Rectal smooth muscle tissue (tissue), 1 donor: ENCODE results near the gene CYTH1.

Experiments used
- H3K27ac ChIP-seq: one replicate; pipeline ENCODE4 v1.7.0; 2013; ENCODE audit warnings: low read depth, low read length, inconsistent platforms
- H3K27me3 ChIP-seq: one replicate; pipeline ENCODE4 v1.7.0; 2013; ENCODE audit warnings: low read length; ENCODE audit not compliant: control insufficient read depth, insufficient read depth
- H3K36me3 ChIP-seq: one replicate; pipeline ENCODE4 v1.7.0; 2013; ENCODE audit warnings: low read length; ENCODE audit not compliant: control insufficient read depth, insufficient read depth
- H3K4me1 ChIP-seq: one replicate; pipeline ENCODE4 v1.7.0; 2013; ENCODE audit warnings: low read length; ENCODE audit not compliant: control insufficient read depth, insufficient read depth
- H3K4me3 ChIP-seq: one replicate; pipeline ENCODE4 v1.7.0; 2013; ENCODE audit warnings: low read length
- H3K9ac ChIP-seq: one replicate; pipeline ENCODE4 v1.7.0; 2013; ENCODE audit warnings: low read length

The CYTH1 gene

GRCh38 chr17:78722246-78722761 lies 59.8 kb downstream of the CYTH1 start:
- Histone ChIP-seq H3K36me3 (no peaks in the 10 kb centered on the region), H3K27ac (peak overlapping the region; percentile 79), H3K4me1 (peaks cover 24% of the 10 kb centered on the region), H3K4me3 (peak overlapping the region; percentile 72), H3K9ac (no peak overlapping the region), H3K27me3 (no peaks in the 10 kb centered on the region)

- Histone ChIP-seq H3K4me3 (no peak overlapping the region), H3K4me1 (peaks cover 30% of the 10 kb centered on the region), H3K27me3 (no peaks in the 10 kb centered on the region), H3K27ac (no peak overlapping the region), H3K9ac (no peak overlapping the region), H3K36me3 (no peaks in the 10 kb centered on the region)
These were observed 62.3 kb downstream of the CYTH1 start for GRCh38 chr17:78719630-78720298.

- Histone ChIP-seq H3K9ac (no peak overlapping the region), H3K4me3 (no peak overlapping the region), H3K4me1 (peaks cover 20% of the 10 kb centered on the region), H3K36me3 (no peaks in the 10 kb centered on the region), H3K27me3 (no peaks in the 10 kb centered on the region), H3K27ac (no peak overlapping the region)
These were observed 63.4 kb downstream of the CYTH1 start for GRCh38 chr17:78718575-78719208.

DNA sequence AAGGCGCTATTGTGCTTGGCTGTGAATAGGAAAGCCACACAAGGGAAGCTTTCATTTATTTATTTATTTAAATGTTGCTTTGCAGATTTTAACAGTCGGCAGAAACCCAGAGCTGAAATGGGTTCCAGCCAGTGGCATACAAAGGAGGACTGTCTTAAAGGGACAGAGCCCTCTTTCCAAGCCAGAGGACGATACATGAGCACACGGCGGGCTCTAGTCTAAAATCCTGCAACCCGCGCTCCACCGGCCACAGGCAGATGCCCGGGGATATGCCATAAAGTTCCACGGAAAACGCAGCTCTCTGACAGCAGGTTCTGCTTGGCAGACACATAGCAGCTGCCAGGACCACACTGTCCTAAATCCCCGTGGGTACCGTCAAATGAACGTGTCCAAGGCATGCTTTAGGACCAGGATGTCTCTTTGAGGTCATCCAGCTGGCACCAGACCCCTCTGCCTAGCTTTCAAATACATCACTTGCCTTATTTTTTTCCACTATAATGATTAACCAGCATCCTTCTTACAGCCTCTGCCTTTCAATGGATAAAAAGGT lies 64.6 kb downstream of the CYTH1 start:
- no peaks in the 10 kb centered on the region for H3K27me3 ChIP-seq
- peaks cover 13% of the 10 kb centered on the region for H3K4me1 ChIP-seq
- no peaks in the 10 kb centered on the region for H3K36me3 ChIP-seq
- H3K4me3 ChIP-seq = peak overlapping the region; percentile 77
- H3K9ac ChIP-seq = no peak overlapping the region
- peak overlapping the region; percentile 76 for H3K27ac ChIP-seq

- H3K36me3 ChIP-seq = no peaks in the 10 kb centered on the region
- peak overlapping the region; percentile 10 for H3K9ac ChIP-seq
- H3K4me1 ChIP-seq = peaks cover 13% of the 10 kb centered on the region
- no peaks in the 10 kb centered on the region for H3K27me3 ChIP-seq
- peak overlapping the region; percentile 77 for H3K4me3 ChIP-seq
- H3K27ac ChIP-seq = peak overlapping the region; percentile 76
These were observed 65.2 kb downstream of the CYTH1 start for GRCh38 chr17:78716814-78717393.

GRCh38 chr17:78716292-78716691 lies 65.8 kb downstream of the CYTH1 start:
- Histone ChIP-seq H3K36me3 (no peaks in the 10 kb centered on the region), H3K4me1 (peaks cover 13% of the 10 kb centered on the region), H3K9ac (no peak overlapping the region), H3K27me3 (no peaks in the 10 kb centered on the region), H3K27ac (peak overlapping the region; percentile 76), H3K4me3 (peak overlapping the region; percentile 77)

GRCh38 chr17:78715876-78716275 lies 66.2 kb downstream of the CYTH1 start:
- H3K9ac ChIP-seq = no peak overlapping the region
- no peaks in the 10 kb centered on the region for H3K36me3 ChIP-seq
- no peaks in the 10 kb centered on the region for H3K27me3 ChIP-seq
- peaks cover 13% of the 10 kb centered on the region for H3K4me1 ChIP-seq
- no peak overlapping the region for H3K4me3 ChIP-seq
- no peak overlapping the region for H3K27ac ChIP-seq

DNA sequence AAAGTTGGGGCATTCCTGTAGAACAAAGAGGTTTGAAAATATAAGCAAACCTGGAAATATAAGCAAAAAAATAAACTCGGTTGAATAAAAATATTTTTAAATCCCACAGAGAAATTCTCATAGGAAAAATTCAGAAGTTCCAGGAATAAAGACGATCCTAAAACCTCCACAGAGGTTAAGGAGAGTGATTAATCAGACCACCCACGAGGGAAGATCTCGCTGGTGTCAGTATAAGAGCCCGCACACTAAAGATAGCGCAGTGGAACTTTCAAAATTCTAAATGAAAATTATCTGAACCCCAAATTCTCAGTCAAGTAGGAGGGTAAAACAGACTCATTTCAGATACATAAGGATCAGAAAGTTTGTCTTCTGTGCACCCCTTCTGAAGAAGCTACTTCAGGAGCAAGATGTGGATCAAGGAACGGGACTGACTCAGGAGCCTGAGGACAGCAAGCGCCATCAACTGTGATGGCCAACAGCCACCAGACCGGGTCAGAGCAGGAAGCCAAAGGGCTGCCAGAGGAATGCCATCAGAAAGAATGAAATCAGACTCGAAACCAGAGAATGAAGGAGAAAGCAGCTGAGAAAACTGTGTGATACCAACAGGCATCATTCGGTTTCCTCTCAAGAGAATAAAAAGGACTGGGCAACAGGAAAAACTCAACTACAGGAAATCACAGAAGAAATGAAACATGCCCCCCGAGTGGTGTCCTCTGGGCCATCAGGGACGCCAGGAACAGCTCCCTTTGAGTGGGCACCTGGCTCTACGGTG lies 66.9 kb downstream of the CYTH1 start:
- H3K27ac ChIP-seq = no peak overlapping the region
- H3K36me3 ChIP-seq = no peaks in the 10 kb centered on the region
- peaks cover 13% of the 10 kb centered on the region for H3K4me1 ChIP-seq
- no peaks in the 10 kb centered on the region for H3K27me3 ChIP-seq
- no peak overlapping the region for H3K9ac ChIP-seq
- H3K4me3 ChIP-seq = no peak overlapping the region

GRCh38 chr17:78714534-78714933 lies 67.5 kb downstream of the CYTH1 start:
- Histone ChIP-seq H3K27ac (no peak overlapping the region), H3K4me1 (peaks cover 16% of the 10 kb centered on the region), H3K4me3 (no peak overlapping the region), H3K9ac (no peak overlapping the region), H3K27me3 (no peaks in the 10 kb centered on the region), H3K36me3 (no peaks in the 10 kb centered on the region)

GRCh38 chr17:78712043-78712442 lies 70.0 kb downstream of the CYTH1 start:
- peaks cover 2% of the 10 kb centered on the region for H3K36me3 ChIP-seq
- H3K9ac ChIP-seq = no peak overlapping the region
- no peak overlapping the region for H3K4me3 ChIP-seq
- H3K27me3 ChIP-seq = no peaks in the 10 kb centered on the region
- peaks cover 9% of the 10 kb centered on the region for H3K4me1 ChIP-seq
- H3K27ac ChIP-seq = no peak overlapping the region

- Histone ChIP-seq H3K4me1 (peaks cover 4% of the 10 kb centered on the region), H3K9ac (no peak overlapping the region), H3K27ac (no peak overlapping the region), H3K27me3 (no peaks in the 10 kb centered on the region), H3K4me3 (no peak overlapping the region), H3K36me3 (peaks cover 2% of the 10 kb centered on the region)
These were observed 71.5 kb downstream of the CYTH1 start for GRCh38 chr17:78710607-78711006.

GRCh38 chr17:78709751-78710181 lies 72.3 kb downstream of the CYTH1 start:
- no peak overlapping the region for H3K9ac ChIP-seq
- H3K27me3 ChIP-seq = no peaks in the 10 kb centered on the region
- H3K4me1 ChIP-seq = peaks cover 4% of the 10 kb centered on the region
- H3K4me3 ChIP-seq = no peak overlapping the region
- no peak overlapping the region for H3K27ac ChIP-seq
- peaks cover 10% of the 10 kb centered on the region for H3K36me3 ChIP-seq
